Bronchial epithelial cell (primary cell): Measurements from ENCODE around the gene ZFHX3. TPM values are rescaled to one million over a fixed set of nuclear protein-coding genes. Genes with fewer than 3 reads are reported as not detected.

ENCODE experiments used
- DNase-seq: peaks from one replicate; pipeline ENCODE4 v3.0.0-alpha.2; 2010; ENCODE audit warnings: low read depth
- FAIRE-seq: peaks from 2 replicates; lab custom pipeline; 2011; peaks lifted over from hg19 to GRCh38; lab: Jason Lieb, UNC
- H3K27me3 ChIP-seq: 2 replicates; pipeline ENCODE4 v1.5.1; 2011; ENCODE audit warnings: low read length; ENCODE audit not compliant: control insufficient read depth, insufficient read depth
- H3K36me3 ChIP-seq: 2 replicates; pipeline ENCODE4 v1.5.1; 2011; ENCODE audit warnings: low read length; ENCODE audit not compliant: control insufficient read depth, insufficient read depth
- H3K4me3 ChIP-seq: 2 replicates; pipeline ENCODE4 v1.5.1; 2011; ENCODE audit warnings: mild to moderate bottlenecking, low read depth, low read length, control low read depth
- CTCF ChIP-seq: IDR thresholded peaks from 2 replicates; pipeline ENCODE4 v1.5.1; 2011; ENCODE audit warnings: mild to moderate bottlenecking, moderate library complexity, low read length, control low read depth, inconsistent platforms; ENCODE audit not compliant: insufficient read depth, severe bottlenecking
- total RNA-seq: library from RNA; depleted of rRNA; stranded (reverse); fragments of >200 nt; gene quantifications from 2 replicates; pipeline ENCODE4 v1.2.1, GENCODE V29; 2014

Gene ZFHX3
- total RNA-seq, 1 donor from 2014 or later, result 3.9 TPM

GRCh38 chr16:73058616-73059409, 10.9 kb upstream of the ZFHX3 start:
- FAIRE-seq, result no peak
- Histone ChIP-seq H3K4me3 (peak overlapping the region; percentile 63), H3K36me3 (no peaks in the 10 kb centered on the region), H3K27me3 (no peaks in the 10 kb centered on the region)
- no peak for TF ChIP-seq CTCF
- peak; percentile 47 for DNase-seq

- H3K4me3 ChIP-seq, result peak overlapping the region; percentile 63
- TF ChIP-seq CTCF, result no peak
- no peak for FAIRE-seq
Measured at GRCh38 chr16:73058221-73058615, 10.3 kb upstream of the ZFHX3 start.

GRCh38 chr16:73057291-73058210, 9.6 kb upstream of the ZFHX3 start:
- Histone ChIP-seq H3K4me3 (peak overlapping the region; percentile 63), H3K36me3 (no peaks in the 10 kb centered on the region), H3K27me3 (no peaks in the 10 kb centered on the region)
- FAIRE-seq (no peak), DNase-seq (no peak)
- TF ChIP-seq CTCF, result peak; percentile 24

More at GRCh38 chr16:73058221-73058615, 10.3 kb upstream of the ZFHX3 start:
- DNase-seq, result no peak
- Histone ChIP-seq H3K36me3 (no peaks in the 10 kb centered on the region), H3K27me3 (no peaks in the 10 kb centered on the region)

DNA sequence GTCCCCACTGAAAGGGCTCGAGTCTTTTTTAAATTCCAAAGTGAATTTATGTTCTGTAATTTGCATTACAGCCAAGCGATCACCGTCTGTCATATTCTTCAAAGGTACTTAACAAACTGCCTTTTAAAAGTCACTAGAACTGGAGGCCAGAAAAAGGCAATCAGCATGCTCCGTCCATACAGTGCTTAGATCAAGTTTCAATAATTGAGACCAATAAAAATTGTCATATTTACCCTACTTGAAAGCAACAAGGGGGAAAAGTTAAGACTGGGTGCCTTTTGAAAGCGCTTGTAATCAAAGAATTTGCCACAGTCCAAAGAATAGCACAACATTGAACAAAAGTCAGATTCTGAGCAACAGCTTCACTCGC, 9.0 kb upstream of the ZFHX3 start:
- Histone ChIP-seq H3K36me3 (no peaks in the 10 kb centered on the region), H3K27me3 (no peaks in the 10 kb centered on the region), H3K4me3 (peak overlapping the region; percentile 63)
- DNase-seq (no peak), FAIRE-seq (no peak)
- TF ChIP-seq CTCF, result no peak

- no peak for TF ChIP-seq CTCF
Measured at GRCh38 chr16:73056448-73056847, 8.5 kb upstream of the ZFHX3 start.

More at GRCh38 chr16:73056448-73056847, 8.5 kb upstream of the ZFHX3 start:
- DNase-seq (no peak), FAIRE-seq (no peak)
- Histone ChIP-seq H3K36me3 (no peaks in the 10 kb centered on the region), H3K27me3 (no peaks in the 10 kb centered on the region), H3K4me3 (peak overlapping the region; percentile 63)
